Measurements from ENCODE around the gene SHF.

- TF ChIP-seq EZH2phosphoT487 (IDR thresholded peaks at IDR 0.05; ENCODE audit: insufficient read depth, low read depth): no peak
- TF ChIP-seq EZH2 (IDR thresholded peaks at IDR 0.05; ENCODE audit: insufficient read depth, poor library complexity, severe bottlenecking): no peak
Measured at GRCh38 chr15:45200799-45201556, 13.2 kb upstream of the SHF start.
